Activated B cell treated with CpG ODN at 0.5 μM for 24 hours (primary cell): ENCODE results near the gene SERPINB12. TPM values are rescaled to one million over a fixed set of nuclear protein-coding genes. Genes with fewer than 3 reads are reported as not detected.

Experiments used
- ATAC-seq: fragments of 200-7000 bp; cut with Tn5 transposase; one replicate; pipeline ENCODE4 v1.10.0; 2021; ENCODE audit warnings: low read depth, mild to moderate bottlenecking, moderate library complexity
- CTCF ChIA-PET: fragments of 350-600 bp; sonication (Branson Sonifier 250); formaldehyde crosslinking; loops from one replicate; lab custom pipeline; 2021; ENCODE audit warnings: antibody characterized with exemption; lab: Charles Lee
- POLR2A ChIA-PET: fragments of 350-600 bp; sonication (Branson Sonifier 250); formaldehyde crosslinking; loops from one replicate; lab custom pipeline; 2021; ENCODE audit warnings: antibody characterized with exemption; lab: Charles Lee
- DNase-seq: peaks from one replicate; pipeline ENCODE4 v3.0.0; 2022
- H3K27ac Mint-ChIP-seq: one replicate; pipeline ENCODE4 v1.8.0; 2020; ENCODE audit warnings: mixed read lengths
- H3K27me3 Mint-ChIP-seq: one replicate; pipeline ENCODE4 v1.8.0; 2021; ENCODE audit warnings: mixed read lengths
- H3K36me3 Mint-ChIP-seq: one replicate; pipeline ENCODE4 v1.8.0; 2021; ENCODE audit warnings: low read depth, mixed read lengths
- H3K4me1 Mint-ChIP-seq: one replicate; pipeline ENCODE4 v1.8.0; 2021; ENCODE audit warnings: mixed read lengths
- H3K4me3 Mint-ChIP-seq: one replicate; pipeline ENCODE4 v1.8.0; 2020; ENCODE audit warnings: mild to moderate bottlenecking, mixed read lengths
- H3K9me3 Mint-ChIP-seq: one replicate; pipeline ENCODE4 v1.8.0; 2020; ENCODE audit warnings: mixed read lengths
- intact Hi-C: fragments of 100-400 bp; cut with micrococcal nuclease; formaldehyde crosslinking; loops from one replicate; pipeline ENCODE4 v1.15.1; 2024
- total RNA-seq: library from RNA; stranded (reverse); gene quantifications from 2 replicates; pipeline ENCODE4 v1.2.3, GENCODE V29; 2022
- TF ChIP-seq, protein P1 (sequence below): fragments of 200-600 bp; IDR thresholded peaks from one replicate; pipeline ENCODE4 v1.8.0; 2022; ENCODE audit warnings: antibody characterized with exemption, mild to moderate bottlenecking

The SERPINB12 gene
- total RNA-seq, 1 donor from 2014 or later, result not detected

DNA sequence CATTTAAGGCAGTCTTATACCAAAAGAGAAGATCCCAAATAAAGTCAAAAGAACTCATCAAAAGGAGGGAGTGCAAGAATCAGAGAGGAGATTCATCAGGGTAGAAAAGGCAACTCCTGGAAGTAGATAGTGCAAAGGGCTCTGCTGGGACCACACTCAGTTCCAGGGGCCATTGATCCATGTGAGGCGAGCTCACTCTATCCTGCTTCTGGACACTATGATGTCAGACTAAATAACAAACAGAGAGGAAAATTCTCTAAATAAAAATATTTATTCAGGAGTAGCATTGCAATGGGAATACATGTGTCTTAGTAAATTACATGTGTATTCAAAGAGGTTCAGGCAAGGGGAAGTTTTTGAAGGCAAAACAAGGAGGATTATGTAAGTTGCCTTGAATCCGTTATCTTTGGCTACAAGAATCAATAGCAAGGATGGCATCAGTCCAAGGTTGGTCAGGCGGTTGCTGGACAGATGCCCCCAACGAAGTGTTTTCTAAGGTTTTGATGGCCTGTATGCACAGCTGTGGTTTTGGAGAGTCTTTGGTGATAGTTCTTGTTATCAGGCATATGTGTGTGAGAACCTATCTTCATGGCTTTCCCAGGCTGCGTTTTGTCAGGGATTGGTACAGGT is 13.2 kb upstream of the SERPINB12 start:
- H3K9me3 Mint-ChIP-seq, result no peaks in the 10 kb centered on the region
- H3K27ac Mint-ChIP-seq, result no peak overlapping the region
- no peaks in the 10 kb centered on the region for H3K4me1 Mint-ChIP-seq
- ChIA-PET POLR2A (no interaction called here), CTCF (no interaction called here)
- intact Hi-C loops, result no loop called here
- DNase-seq, result no peak
- TF ChIP-seq, protein P1, sequence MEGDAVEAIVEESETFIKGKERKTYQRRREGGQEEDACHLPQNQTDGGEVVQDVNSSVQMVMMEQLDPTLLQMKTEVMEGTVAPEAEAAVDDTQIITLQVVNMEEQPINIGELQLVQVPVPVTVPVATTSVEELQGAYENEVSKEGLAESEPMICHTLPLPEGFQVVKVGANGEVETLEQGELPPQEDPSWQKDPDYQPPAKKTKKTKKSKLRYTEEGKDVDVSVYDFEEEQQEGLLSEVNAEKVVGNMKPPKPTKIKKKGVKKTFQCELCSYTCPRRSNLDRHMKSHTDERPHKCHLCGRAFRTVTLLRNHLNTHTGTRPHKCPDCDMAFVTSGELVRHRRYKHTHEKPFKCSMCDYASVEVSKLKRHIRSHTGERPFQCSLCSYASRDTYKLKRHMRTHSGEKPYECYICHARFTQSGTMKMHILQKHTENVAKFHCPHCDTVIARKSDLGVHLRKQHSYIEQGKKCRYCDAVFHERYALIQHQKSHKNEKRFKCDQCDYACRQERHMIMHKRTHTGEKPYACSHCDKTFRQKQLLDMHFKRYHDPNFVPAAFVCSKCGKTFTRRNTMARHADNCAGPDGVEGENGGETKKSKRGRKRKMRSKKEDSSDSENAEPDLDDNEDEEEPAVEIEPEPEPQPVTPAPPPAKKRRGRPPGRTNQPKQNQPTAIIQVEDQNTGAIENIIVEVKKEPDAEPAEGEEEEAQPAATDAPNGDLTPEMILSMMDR, result no peak
- ATAC-seq, result no peak
- H3K4me3 Mint-ChIP-seq, result no peak overlapping the region
- no peaks in the 10 kb centered on the region for H3K36me3 Mint-ChIP-seq
- H3K27me3 Mint-ChIP-seq, result peaks cover 2% of the 10 kb centered on the region

DNA sequence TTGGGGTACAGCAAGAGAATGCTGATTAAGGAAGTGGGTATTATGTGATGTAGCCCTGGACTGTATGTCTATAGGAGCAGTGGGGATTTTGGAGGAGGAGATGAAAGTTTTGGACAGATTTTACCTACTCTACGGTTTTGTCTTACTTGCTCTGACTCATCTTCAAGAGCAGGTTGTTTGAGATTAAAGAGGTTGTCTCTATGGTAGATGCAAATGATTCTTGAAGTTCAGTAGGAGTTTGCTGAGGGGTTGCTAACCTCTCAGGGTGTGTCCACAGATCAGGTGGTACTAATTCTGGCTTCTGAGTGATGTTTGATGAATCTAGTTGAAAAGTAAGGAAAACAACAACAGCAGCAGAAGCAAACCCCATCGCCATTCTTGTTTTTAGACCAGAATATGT is 9.7 kb upstream of the SERPINB12 start:
- H3K4me3 Mint-ChIP-seq, result no peak overlapping the region
- CTCF ChIA-PET, result no interaction called here

DNA sequence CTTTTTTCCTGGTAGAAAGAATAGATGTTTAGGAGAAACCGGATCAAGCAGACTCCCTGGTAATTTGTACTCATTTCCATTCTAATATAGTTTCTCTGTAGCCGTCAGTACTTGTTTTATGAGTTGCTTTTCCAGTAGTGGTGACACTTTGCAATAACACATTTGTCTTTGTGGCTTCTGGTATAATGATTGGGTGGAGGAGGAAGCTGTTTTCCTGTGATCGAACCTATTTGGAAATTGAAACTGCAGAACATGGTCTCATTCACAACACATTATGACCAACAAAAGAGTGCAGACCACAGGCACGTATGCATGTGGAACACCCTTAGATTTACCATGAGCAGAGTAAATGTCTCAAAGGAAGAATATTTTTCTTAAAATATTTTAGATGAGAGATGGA is 7.6 kb upstream of the SERPINB12 start:
- intact Hi-C loops, result no loop called here
- Mint-ChIP-seq H3K4me1 (no peaks in the 10 kb centered on the region), H3K4me3 (no peak overlapping the region), H3K27ac (no peak overlapping the region), H3K27me3 (peaks cover 10% of the 10 kb centered on the region), H3K9me3 (no peaks in the 10 kb centered on the region), H3K36me3 (no peaks in the 10 kb centered on the region)
- no peak for DNase-seq
- TF ChIP-seq, protein P1, result no peak
- ChIA-PET CTCF (no interaction called here), POLR2A (no interaction called here)
- ATAC-seq, result no peak

More for the DNA sequence above, 9.7 kb upstream of the SERPINB12 start:
- ATAC-seq (no peak), DNase-seq (no peak)
- Mint-ChIP-seq H3K27ac (no peak overlapping the region), H3K9me3 (no peaks in the 10 kb centered on the region), H3K27me3 (peaks cover 7% of the 10 kb centered on the region), H3K4me1 (no peaks in the 10 kb centered on the region), H3K36me3 (no peaks in the 10 kb centered on the region)
- intact Hi-C loops, result no loop called here
- TF ChIP-seq, protein P1, result no peak
- POLR2A ChIA-PET, result no interaction called here

DNA sequence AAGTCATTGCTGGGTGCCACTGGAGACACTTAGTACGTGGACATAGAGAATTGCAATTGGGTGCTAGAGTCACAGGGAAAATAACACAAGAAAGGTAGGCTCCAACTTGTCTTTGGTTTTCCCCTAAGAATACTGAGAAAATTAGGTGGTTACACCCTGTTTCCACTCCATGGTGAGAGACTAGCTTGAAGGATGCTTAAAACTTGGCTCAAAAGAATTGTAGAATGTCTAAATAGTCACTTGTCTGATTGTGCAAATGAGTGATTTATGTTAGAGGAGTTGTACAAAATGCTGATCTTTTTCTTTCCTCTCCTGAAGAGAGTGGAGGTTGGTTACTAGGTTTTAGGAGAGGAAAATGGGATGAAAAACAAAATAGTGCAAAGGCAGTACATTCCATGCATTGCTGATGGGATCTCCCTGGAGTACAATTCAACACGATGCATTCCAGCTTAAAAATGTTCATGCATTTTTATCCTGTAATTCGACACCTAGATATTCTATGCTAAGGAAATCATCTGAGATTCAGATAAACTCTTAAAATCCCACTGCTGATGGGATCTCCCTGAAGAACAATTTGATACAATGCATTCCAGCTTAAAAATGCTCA is 2.2 kb upstream of the SERPINB12 start:
- no peak for ATAC-seq
- no peak for DNase-seq
- POLR2A ChIA-PET, result no interaction called here
- CTCF ChIA-PET, result no interaction called here
- intact Hi-C loops, result no loop called here
- TF ChIP-seq, protein P1, result no peak
- Mint-ChIP-seq H3K36me3 (no peaks in the 10 kb centered on the region), H3K27me3 (peaks cover 21% of the 10 kb centered on the region), H3K9me3 (no peaks in the 10 kb centered on the region), H3K27ac (no peak overlapping the region), H3K4me1 (no peaks in the 10 kb centered on the region), H3K4me3 (no peak overlapping the region)

DNA sequence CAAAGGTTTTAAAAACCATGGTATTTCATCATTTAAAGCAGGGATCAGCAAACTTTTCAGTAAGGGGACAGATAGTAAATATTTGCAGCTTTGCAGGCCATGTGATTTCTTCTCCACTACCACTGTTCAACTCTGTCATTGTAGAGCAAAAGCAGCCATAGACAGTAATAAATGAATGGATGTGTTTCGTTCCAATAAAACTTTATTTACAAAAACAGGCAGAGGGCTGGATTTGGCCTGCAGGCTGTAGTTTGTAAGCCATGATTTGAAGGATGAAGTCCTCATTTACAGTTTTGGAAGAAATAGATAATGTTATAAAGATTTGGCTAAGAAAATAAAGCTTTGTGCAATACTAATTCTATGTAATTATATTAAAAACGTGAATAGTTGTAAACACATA is 1.8 kb downstream of the SERPINB12 start:
- TF ChIP-seq, protein P1, result no peak
- H3K9me3 Mint-ChIP-seq, result no peaks in the 10 kb centered on the region
- H3K27me3 Mint-ChIP-seq, result peaks cover 16% of the 10 kb centered on the region
- H3K4me3 Mint-ChIP-seq, result no peak overlapping the region
- H3K36me3 Mint-ChIP-seq, result no peaks in the 10 kb centered on the region
- DNase-seq (no peak), ATAC-seq (no peak)
- CTCF ChIA-PET, result no interaction called here
- H3K4me1 Mint-ChIP-seq, result no peaks in the 10 kb centered on the region
- POLR2A ChIA-PET, result no interaction called here
- H3K27ac Mint-ChIP-seq, result no peak overlapping the region
- intact Hi-C loops, result no loop called here
